ENCODE results near the gene AP4M1.
"Not testable (repeated sequence)": the region's sequence is repeated elsewhere in the genome, so short reads cannot be mapped to it uniquely, and the experiment has no call there.

Gene AP4M1

DNA sequence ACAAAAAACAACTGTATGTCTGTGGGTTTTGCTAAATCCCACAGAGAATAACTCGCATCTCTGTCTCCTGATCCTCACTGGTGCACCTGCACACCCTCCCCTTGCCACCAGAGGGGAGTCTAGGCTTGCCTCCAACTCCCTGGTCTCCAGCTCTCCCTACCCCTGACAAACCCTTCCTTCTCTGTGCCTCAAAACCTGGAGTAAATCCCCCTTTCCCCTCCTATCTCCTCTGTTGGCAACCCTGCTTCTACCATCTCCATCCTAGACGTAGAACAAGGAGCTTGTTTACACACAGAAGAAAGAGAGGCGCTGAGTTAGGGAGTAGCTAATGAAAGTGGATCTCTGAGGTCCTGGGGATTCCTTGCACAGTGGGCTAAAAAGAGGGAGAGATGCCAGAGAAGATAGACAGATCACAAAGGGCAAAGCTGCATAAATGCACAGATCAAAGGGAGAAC, 31.3 kb downstream of the AP4M1 start:
- DNase-seq: peak; percentile 78

DNA sequence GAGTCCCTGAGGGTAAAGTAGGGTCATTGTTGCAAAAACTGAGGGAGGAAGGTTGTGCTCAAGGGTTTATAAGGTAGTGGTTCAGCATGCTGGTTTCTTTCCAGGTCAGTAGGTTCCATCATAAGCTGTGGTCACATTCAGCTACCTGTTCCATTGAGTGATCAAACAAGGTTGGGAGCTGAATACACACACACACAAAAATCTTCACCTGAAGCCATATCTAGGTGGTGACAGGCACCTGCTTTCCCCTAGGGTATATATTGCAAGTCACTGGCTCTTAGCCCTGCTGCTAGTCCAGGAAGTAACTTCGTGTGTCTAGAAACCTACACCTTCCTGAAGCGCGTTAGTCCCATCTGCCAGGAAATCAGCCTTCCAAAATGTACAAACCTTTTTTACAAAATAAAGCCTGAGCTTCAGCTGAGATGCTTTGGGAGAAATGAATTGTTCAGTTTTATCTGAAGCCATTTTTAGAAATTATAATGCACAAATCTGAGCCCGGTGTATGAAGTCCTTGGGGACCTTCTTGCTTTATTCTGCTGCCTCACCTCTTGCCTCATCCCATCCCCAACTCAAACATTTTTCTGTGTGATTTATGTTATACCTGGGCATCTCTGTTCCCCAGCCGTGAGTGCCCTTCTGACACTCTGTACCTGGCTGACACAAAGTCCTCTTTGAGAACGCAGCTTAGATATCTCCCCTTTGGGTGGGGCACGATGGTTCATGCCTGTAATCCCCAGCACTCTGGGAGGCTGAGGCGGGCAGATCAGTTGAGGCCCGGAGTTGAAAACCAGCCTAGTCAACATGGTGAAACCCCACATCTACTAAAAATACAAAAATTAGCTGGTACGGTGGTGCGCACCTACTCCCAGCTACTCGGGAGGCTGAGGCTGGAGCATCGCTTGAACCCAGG, 36.7 kb downstream of the AP4M1 start:
- no peak for DNase-seq

DNA sequence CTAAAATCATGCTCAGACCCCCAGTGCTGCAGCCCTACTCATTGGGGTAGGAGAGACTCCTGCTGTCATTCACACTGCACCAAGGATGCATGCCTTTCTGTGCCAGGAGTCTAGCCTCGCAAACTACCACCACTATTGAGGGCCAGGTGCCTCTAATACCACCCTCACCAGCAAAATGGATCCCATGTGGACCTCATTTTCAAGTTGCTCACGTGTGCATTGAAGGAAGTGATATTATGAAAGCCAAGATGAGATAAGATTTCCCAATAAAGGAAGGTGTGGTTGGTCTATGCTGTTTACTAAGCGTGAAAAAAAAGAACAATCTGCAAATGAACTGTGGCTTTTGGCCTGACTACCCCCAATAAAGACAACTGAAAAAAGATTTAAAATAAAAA, 40.1 kb downstream of the AP4M1 start:
- no peak for DNase-seq

DNA sequence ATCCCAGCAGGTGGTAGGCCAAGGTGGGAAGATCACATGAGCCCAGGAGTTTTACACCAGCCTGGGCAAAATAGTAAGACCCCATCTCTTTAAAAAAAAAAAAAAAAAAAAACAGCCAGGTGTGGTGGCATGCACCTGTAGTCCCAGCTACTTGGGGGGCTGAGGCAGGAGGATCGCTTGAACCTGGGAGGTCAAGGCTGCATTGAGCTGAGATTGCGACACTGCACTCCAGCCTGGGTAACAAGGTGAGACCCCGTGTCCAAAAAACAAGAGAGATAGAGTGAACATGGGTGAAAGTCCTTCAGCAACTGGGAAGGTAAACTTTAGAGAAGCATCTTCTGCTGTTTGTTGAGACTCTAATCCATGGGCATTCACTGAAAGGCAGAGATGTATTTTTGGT, 41.0 kb downstream of the AP4M1 start:
- DNase-seq: no peak

DNA sequence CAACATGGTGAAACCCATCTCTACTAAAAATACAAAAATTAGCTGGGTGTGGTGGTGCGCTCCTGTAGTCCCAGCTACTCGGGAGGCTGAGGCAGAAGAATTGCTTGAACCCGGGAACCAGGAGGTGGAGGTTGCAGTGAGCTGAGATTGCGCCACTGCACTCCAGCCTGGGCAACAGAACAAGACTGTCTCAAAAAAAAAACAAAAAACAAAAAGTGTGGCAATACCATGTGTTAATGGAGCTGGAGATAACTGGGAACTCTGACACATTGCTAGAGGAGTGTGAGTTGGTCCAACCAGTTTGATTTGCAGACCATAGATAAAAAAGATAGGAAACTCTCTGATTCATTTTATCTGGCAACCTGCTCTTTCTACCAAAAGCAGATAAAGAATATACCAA, 44.9 kb downstream of the AP4M1 start:
- DNase-seq: not testable (repeated sequence)

DNA sequence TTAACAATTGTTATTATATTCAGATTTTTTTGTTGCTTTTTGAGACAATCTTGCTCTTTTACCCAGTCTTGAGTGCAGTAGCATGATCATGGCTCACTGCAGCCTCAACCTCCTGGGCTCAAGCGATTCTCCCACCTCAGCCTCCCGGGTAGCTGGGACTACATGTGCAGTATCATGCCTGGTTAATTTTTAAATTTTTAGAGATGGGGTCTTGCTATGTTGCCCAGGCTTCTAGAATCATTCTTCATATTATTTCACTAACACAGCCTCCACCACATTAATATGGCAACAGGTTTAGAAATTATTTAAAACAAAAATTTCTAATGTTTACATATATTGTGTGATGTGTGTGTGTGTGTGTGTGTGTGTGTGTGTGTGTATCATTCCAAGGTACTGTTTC, 45.8 kb downstream of the AP4M1 start:
- DNase-seq: no peak

DNA sequence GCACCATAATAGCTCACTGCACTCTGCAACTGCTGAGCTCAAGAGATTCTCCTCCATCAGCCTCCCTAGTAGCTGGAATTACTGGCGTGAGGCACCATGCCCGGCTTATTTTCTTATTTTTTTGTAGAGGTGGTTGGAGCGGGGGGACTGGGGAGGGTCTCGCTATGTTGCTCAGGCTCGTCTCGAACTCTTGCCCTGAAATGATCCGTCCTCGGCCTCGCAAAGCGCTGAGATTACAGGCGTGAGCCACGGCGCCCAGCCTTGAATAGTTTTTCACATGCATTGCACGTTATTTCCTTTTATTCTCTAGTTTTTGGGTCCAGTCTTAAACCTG, 46.7 kb downstream of the AP4M1 start:
- DNase-seq: no peak

DNA sequence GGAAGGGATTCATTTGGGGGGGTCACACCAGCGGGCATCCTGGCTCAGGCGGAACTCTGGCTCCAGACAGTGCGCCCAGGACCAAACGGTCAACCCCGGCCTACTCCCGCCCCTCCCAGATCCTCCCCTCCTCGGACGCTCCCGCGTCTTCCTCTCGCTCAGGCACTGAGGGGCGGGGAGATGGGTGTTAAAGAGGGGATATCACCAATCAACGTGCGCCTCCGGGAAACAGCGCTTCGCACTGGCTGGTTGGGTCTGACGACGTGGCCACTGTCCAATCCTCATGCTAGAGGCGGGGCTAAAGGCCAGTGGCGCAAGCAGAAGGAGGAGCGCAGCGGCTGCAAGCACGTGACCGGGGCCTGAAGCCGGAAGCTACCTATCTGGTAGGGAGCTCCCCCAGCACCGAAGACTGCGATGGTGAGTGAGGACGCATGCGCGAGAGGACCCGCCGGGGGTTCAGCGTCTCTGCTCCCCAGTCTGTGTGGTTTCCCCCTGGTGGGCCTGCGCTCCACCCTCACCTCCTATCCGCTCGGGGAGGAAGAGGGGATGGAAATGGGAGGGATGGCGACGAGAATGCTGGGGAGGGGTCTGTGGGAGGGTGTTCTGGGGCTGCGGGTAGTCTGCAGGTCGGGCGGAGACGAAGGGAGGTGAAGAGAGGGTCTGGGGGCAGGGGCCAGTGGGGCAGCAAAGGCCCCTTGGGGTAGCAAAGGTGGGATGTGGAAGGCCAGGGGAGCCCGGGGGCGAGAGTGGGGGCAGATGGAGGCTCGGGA, 47.3 kb downstream of the AP4M1 start, which contains the start of gene LAMTOR4:
LAMTOR4 (plus strand) TSS at position 360 of the 770 bp plus-strand sequence; CDS start at position 415, 55 bp downstream.
- peak; percentile 100 for DNase-seq

DNA sequence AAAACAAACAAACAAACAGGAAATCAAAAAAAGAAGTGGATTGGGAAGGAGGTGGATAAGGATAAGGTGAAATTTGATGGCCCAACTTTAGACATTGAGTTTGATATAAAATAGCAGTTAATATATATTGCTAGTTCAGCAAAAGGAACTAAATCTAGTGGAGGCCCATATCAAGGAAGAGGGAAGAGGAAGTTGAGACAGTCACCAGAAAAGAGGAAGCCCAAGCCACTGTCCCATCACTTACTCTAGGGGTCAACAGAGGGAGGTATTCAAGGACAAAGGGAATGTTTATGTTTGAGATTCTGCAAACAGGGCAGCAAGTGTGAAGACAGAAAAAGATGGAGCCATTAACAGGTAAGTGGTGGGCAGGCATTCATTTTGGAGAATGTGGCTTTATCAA, 51.0 kb downstream of the AP4M1 start:
- no peak for DNase-seq

DNA sequence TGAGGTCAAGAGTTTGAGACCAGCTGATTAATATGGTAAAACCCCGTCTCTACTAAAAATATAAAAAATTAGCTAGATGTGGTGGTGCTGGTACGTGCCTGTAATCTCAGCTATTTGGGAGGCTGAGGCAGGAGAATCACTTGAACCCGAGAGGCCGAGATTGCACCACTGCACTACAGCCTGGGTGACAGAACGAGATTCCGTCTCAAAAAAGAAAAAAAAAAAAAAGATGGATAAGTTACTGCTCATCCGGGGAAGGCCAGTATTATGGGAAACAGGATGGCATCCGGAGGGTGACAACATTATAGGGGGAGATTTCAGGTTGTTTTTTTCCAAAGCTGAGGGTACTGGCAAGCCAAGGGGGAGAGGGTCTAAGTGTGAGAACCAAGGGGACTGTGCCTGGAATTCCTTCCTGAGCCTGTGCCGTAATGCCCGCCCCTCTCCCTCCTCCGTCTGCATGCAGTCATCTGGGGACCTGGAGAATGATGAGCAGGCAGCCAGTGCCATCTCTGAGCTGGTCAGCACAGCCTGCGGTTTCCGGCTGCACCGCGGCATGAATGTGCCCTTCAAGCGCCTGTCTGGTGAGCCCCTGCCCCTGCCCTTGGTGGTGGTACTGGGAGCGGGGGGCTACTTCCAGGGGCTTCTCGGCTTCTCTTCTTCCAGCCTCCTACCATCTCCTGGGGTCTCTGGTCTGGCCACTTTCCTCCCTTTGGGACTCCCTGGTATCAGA, 51.7 kb downstream of the AP4M1 start:
- DNase-seq: no peak

DNA sequence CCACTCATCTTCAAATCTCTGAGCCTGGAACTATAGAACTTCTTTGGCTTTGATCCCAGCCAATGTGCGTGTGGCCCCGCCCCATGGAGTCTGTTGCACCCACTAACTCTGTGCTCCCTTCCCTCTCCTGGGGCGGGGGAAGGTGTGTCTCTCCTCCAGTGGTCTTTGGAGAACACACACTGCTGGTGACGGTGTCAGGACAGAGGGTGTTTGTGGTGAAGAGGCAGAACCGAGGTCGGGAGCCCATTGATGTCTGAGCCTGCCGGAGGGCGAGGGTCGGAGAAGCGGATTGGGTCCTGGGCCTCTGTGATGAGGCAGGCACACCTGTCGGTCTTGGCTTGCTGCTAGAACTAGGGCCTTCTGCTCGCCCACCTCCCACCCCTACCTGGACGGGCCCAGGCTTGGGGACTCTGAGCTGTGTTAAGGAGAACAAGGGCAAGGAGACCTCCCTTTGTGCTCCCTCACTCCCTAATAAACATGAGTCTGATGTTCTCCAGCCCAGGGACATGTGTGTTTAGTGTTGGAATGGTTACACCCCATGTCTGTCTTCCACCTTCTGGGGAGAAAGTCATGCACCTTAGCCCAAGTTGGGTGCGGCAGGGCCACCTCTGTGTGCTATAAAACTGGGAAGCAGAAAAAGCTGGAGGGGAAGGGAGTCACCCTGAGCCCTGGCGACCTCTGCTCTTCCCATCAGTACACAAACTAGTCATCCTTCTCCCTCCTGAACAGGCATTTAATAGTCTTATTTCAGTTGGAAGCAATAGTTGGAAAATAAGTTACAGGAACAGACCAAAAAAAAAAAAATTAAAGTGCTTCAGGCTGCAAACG, 52.5 kb downstream of the AP4M1 start:
- DNase-seq: no peak

DNA sequence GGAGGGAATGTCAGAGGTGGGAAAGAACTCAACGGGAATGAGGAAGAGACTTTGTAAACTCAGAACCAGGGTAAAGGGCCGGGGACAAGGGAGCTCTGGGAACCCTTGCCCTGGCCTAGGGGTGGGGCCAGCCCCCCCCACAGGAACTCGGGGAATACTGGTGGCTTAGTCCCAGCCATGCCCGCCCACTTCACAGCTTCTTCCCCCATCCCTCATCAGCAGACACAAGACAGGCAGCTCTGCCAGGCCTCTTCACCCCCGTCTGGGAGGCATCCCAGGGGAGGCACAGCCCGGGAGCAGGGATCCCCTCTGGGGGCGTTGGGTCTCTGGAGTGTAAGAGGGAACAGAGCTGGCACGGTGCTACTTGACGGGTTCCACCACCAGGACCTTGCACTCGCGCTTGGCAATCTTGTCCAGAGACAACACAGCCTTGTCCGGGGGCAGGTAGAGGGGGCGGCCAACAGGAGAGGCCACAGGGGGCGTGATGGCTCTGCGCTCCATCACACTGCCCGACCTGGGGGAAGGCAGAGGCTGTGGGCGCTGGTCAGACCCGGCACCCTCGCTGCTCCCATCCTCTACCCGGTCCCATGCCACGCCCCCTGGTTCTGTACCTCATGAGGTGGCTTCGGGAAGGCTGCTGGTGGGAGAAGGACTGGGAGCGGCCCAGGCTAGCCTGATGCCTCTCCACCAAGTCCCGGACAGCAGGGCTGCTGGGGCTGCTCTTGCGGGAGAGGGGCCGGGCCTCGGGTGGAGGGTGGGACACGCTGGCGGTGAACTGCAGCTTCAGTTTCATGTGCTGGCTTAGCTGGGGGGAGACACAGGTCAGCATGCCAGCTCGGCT, 53.4 kb downstream of the AP4M1 start:
- DNase-seq: no peak

DNA sequence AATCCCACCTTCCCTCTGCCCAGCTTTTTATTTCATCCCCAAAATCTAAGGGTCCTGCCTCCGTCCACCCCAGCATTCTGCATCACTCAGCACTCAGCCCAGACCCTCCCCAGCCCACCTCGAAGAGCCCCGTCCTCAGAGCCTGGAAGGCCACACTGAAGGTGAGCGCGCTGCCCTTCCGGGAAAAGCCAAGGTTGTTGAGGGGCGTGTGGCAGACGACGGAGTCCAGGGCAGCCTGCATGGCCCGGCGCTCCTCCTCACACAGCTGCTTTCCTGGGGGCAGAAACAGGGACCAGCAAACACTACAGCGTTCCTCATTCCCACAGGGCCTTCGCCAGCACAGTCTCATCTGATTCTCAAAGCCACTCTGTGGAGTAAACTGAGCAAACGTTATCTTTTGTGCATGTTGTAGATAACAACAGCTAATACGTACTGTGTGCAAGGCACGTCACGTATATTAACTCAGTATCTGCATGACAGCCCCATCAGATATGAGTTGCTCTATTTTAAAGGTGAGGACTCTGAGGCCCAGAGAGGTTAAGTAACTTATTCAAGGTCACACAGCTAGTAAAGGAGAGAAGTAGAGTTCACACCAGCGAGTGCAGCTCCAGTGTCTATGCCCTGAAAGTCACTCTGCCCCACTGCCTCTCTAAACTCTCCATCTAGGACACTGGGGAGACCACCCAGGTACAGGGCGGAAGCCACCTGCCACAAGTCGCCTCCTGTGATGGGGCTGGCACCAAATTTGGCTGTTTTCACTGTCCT, 54.3 kb downstream of the AP4M1 start:
- DNase-seq: no peak

DNA sequence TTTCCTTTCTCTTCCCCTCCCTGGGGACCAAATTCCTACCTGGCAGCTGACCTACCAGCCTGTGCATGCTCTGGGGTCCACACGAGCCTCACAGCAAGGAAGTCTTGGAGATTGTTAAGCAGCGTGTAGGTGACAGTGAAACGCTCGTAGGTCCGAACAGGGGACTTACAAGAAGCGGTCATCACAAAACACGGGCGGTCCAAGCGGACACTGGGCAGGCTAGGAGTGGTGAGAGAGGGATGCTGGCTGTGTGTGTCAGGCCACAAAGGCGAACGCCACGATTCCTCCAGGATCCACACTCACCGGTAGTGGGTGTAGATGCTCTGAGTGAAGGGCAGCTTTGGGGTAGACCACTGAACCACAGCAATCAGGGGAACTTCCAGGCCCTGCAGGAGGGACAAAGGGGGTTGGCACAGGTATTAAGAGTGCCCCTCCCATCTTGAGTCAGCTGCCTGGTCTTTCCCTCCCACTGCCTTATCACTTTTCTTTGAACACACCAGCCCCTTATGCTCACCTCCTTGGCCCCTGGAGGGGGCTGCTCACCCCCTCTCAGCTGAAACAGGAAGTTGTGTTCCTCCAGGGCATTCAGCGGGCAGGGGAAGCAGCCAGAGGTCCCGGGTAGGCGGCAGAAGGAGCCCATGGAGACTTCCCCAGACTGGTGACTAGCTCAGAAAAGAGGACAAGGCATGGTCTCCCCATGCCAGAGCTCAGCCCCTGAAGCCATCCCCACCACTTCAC, 55.1 kb downstream of the AP4M1 start:
- DNase-seq: no peak

DNA sequence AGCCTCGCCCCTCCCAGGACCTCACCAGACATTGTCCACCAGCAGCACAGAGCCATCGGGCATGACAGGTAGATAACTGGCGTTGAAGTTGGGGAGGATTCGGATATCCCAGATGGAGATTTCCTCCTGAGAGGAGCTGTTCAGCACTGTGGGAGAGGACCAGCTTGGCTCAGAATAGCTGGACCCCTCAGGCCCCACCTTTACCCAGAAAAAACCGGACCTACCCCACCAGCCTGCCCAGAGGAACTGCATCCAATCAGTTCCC, 55.6 kb downstream of the AP4M1 start:
- DNase-seq: no peak

DNA sequence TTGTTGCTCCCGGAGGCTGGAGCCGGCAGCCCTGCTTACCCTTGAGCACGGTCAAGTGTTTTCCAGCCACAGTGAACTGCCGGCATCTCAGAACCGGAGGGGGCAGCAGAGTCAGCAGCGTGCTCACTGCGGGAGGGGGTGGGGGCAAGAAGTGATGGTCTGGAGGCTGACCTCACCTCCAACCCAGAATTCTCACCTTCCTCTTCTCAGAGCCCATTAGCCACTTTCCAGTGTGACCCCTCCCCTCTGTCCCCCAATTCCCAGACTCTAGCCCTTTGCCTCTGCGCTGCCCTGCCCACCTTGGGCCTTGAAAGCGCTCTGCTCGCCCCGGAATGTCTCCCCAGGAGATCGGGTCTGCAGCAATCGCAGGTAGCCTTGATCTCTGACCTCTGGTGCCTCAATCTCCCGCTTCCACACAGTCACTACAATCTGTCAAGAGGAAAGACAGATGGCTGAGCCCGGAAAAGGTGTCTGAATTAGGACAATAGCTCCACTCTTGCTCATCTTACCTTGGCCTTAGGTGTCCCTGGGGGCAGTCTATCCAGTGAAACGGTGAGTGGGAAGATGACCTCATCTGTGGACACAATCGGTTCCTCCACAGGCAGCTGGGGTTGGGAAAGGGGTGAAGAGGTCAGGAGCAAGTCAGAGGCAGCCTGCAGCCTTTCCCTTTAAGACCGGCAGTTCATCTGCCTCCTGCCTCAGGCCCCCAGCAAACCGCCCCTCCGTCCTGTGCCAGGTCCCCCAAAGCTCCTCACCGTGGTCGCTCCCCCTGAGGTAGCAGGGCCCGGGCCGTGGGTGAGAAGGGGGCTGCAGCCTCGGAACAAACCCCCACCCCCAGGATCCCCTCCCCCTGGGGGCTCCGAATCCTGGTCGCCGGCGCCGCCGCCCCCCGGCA, 56.1 kb downstream of the AP4M1 start:
- no peak for DNase-seq
